ENCODE measurements around the gene MSN.

Gene MSN

GRCh38 chrX:65720381-65720964 lies 53.0 kb downstream of the MSN start:
- ATAC-seq (ENCODE audit: insufficient read depth, low read depth) (no peak), DNase-seq (no peak)
- Histone ChIP-seq H3K4me2 (ENCODE audit: insufficient read depth, low read length) (no peak overlapping the region), H3K9ac (ENCODE audit: low read depth, low read length) (no peak overlapping the region), H3K9me3 (ENCODE audit: insufficient read depth, low read length, severe bottlenecking) (no peaks in the 10 kb centered on the region), H3K4me1 (ENCODE audit: insufficient read depth, low read length) (peaks cover 8% of the 10 kb centered on the region; the same call in 1 of the 2 replicates), H3K27me3 (ENCODE audit: insufficient read depth, low read length, poor library complexity) (no peaks in the 10 kb centered on the region), H3K36me3 (ENCODE audit: insufficient read depth, low read length) (peaks cover 86% of the 10 kb centered on the region), H3K79me2 (ENCODE audit: insufficient read depth, low read length) (peaks cover 97% of the 10 kb centered on the region), H3K4me3 (ENCODE audit: low read depth in 1 of 2, low read length in 2 of 2) (no peak overlapping the region), H2AFZ (ENCODE audit: low read depth, low read length) (no peak overlapping the region), H4K20me1 (ENCODE audit: insufficient read depth, low read length) (peaks cover 70% of the 10 kb centered on the region), H3K27ac (ENCODE audit: low read length) (no peak overlapping the region)
- peak; percentile 10 for TF ChIP-seq CTCF (IDR thresholded peaks at IDR 0.05; ENCODE audit: borderline replicate concordance, extremely low read depth, low read length, poor library complexity, severe bottlenecking)
- TF ChIP-seq EZH2 (IDR thresholded peaks at IDR 0.05; ENCODE audit: borderline replicate concordance, low read depth, low read length, severe bottlenecking) = no peak

GRCh38 chrX:65723706-65724105 lies 56.3 kb downstream of the MSN start:
- no peak overlapping the region for H3K4me2 ChIP-seq (ENCODE audit: insufficient read depth, low read length)
- no peak for TF ChIP-seq CTCF (IDR thresholded peaks at IDR 0.05; ENCODE audit: borderline replicate concordance, extremely low read depth, low read length, poor library complexity, severe bottlenecking)
- no peak for TF ChIP-seq EZH2 (IDR thresholded peaks at IDR 0.05; ENCODE audit: borderline replicate concordance, low read depth, low read length, severe bottlenecking)
- H3K27ac ChIP-seq (ENCODE audit: low read length) = peak overlapping the region; percentile 47
- H4K20me1 ChIP-seq (ENCODE audit: insufficient read depth, low read length) = peaks cover 55% of the 10 kb centered on the region
- no peak overlapping the region for H3K4me3 ChIP-seq (ENCODE audit: low read depth in 1 of 2, low read length in 2 of 2)
- peak; percentile 44; the same call in 2 of the 3 replicates for ATAC-seq (ENCODE audit: insufficient read depth, low read depth)
- H2AFZ ChIP-seq (ENCODE audit: low read depth, low read length) = no peak overlapping the region
- no peak overlapping the region for H3K9ac ChIP-seq (ENCODE audit: low read depth, low read length)
- no peaks in the 10 kb centered on the region for H3K9me3 ChIP-seq (ENCODE audit: insufficient read depth, low read length, severe bottlenecking)
- H3K27me3 ChIP-seq (ENCODE audit: insufficient read depth, low read length, poor library complexity) = no peaks in the 10 kb centered on the region
- H3K4me1 ChIP-seq (ENCODE audit: insufficient read depth, low read length) = peaks cover 6% of the 10 kb centered on the region; the same call in 1 of the 2 replicates
- H3K36me3 ChIP-seq (ENCODE audit: insufficient read depth, low read length) = peaks cover 89% of the 10 kb centered on the region
- DNase-seq = no peak
- peaks cover 88% of the 10 kb centered on the region for H3K79me2 ChIP-seq (ENCODE audit: insufficient read depth, low read length)

- TF ChIP-seq EZH2 (IDR thresholded peaks at IDR 0.05; ENCODE audit: borderline replicate concordance, low read depth, low read length, severe bottlenecking) = no peak
- no peak for TF ChIP-seq CTCF (IDR thresholded peaks at IDR 0.05; ENCODE audit: borderline replicate concordance, extremely low read depth, low read length, poor library complexity, severe bottlenecking)
- ATAC-seq (ENCODE audit: insufficient read depth, low read depth) = no peak
- H3K4me3 ChIP-seq (ENCODE audit: low read depth in 1 of 2, low read length in 2 of 2) = no peak overlapping the region
- DNase-seq = no peak
- H3K27me3 ChIP-seq (ENCODE audit: insufficient read depth, low read length, poor library complexity) = no peaks in the 10 kb centered on the region
- peaks cover 41% of the 10 kb centered on the region for H4K20me1 ChIP-seq (ENCODE audit: insufficient read depth, low read length)
- no peaks in the 10 kb centered on the region for H3K9me3 ChIP-seq (ENCODE audit: insufficient read depth, low read length, severe bottlenecking)
- H3K9ac ChIP-seq (ENCODE audit: low read depth, low read length) = no peak overlapping the region
- peak overlapping the region; percentile 44 for H3K27ac ChIP-seq (ENCODE audit: low read length)
- peaks cover 90% of the 10 kb centered on the region for H3K36me3 ChIP-seq (ENCODE audit: insufficient read depth, low read length)
- H3K4me2 ChIP-seq (ENCODE audit: insufficient read depth, low read length) = no peak overlapping the region
- H3K79me2 ChIP-seq (ENCODE audit: insufficient read depth, low read length) = peaks cover 72% of the 10 kb centered on the region
- H2AFZ ChIP-seq (ENCODE audit: low read depth, low read length) = no peak overlapping the region
- peaks cover 6% of the 10 kb centered on the region; the same call in 1 of the 2 replicates for H3K4me1 ChIP-seq (ENCODE audit: insufficient read depth, low read length)
These were observed 59.3 kb downstream of the MSN start for GRCh38 chrX:65726715-65727114.

Measured in DND-41 (cell line).